GM12878 (cell line): ENCODE measurements around the gene YPEL3. TPM values are rescaled to one million over a fixed set of nuclear protein-coding genes. Genes with fewer than 3 reads are reported as not detected.

ENCODE experiments used
- BHLHE40 ChIP-seq, 2 experiments: fragments of 450-650 bp in 1 of 2; IDR thresholded peaks; 2 replicates each; pipeline ENCODE4 v1.6.1; 2011 to 2017; ENCODE audit warnings: low read depth in 2 of 2, borderline replicate concordance in 1 of 2, improper control_type of control experiment in 1 of 2, low read length in 1 of 2, mild to moderate bottlenecking in 1 of 2
- FOXK2 ChIP-seq: fragments of 450-650 bp; IDR thresholded peaks from 2 replicates; pipeline ENCODE4 v1.6.1; 2017; ENCODE audit warnings: mild to moderate bottlenecking, moderate library complexity
- HSF1 ChIP-seq: fragments of 150-350 bp; IDR thresholded peaks from 2 replicates; pipeline ENCODE4 v1.6.1; 2014; ENCODE audit warnings: mild to moderate bottlenecking, low read depth, low read length
- IRF4 ChIP-seq: IDR thresholded peaks from 2 replicates; pipeline ENCODE4 v1.6.1; 2011; ENCODE audit warnings: low read depth, low read length
- MYB ChIP-seq: fragments of 150-350 bp; IDR thresholded peaks from 2 replicates; pipeline ENCODE4 v1.6.1; 2014; ENCODE audit warnings: mild to moderate bottlenecking, low read depth, low read length, borderline replicate concordance
- NR2C2 ChIP-seq: IDR thresholded peaks from 2 replicates; pipeline ENCODE4 v1.6.1; 2011; ENCODE audit warnings: borderline replicate concordance, low read depth; ENCODE audit not compliant: control insufficient read depth, insufficient read length
- TBL1XR1 ChIP-seq: IDR thresholded peaks from 2 replicates; pipeline ENCODE4 v1.6.1; 2012; ENCODE audit warnings: low read depth, low read length, improper control_type of control experiment
- ZBTB40 ChIP-seq: fragments of 450-650 bp; IDR thresholded peaks from 2 replicates; pipeline ENCODE4 v1.6.1; 2016; ENCODE audit warnings: mild to moderate bottlenecking, moderate library complexity, borderline replicate concordance
- polyA plus RNA-seq, 11 experiments: library from polyadenylated mRNA; depleted of rRNA in 4 of 11; unstranded in 6 of 11; stranded (reverse) in 5 of 11; fragments of >200 nt; fragmentation: Nextera tagmentation in 4 of 11; fragmentation: Illumina TruSeq in 1 of 11; extraction: Ambion mirVana in 4 of 11; extraction: Trizol in 1 of 11; gene quantifications; 1 replicate in 1 of 11; 2 replicates in 10 of 11; pipeline versions ENCODE4 v1.2.1 to v1.2.3, GENCODE V29; 2011 to 2016; ENCODE audit warnings: inconsistent platforms in 2 of 11, missing spikeins in 2 of 11, low read depth in 1 of 11
- total RNA-seq, 4 experiments: library from RNA; depleted of rRNA in 3 of 4; stranded (reverse); fragments of >200 nt in 3 of 4; fragmentation: Illumina TruSeq in 1 of 4; extraction: Trizol in 1 of 4; gene quantifications; 2 replicates each; pipeline versions ENCODE4 v1.2.1 to v1.2.3, GENCODE V29; 2013 to 2021
- TF ChIP-seq, protein P1 (sequence below): fragments of 450-650 bp; IDR thresholded peaks from 2 replicates; pipeline ENCODE4 v1.6.1; 2017; ENCODE audit warnings: antibody characterized with exemption, mild to moderate bottlenecking, moderate library complexity
- TF ChIP-seq, protein P2 (sequence below): fragments of 450-650 bp; IDR thresholded peaks from 2 replicates; pipeline ENCODE4 v1.6.1; 2017; ENCODE audit warnings: mild to moderate bottlenecking, low read depth, inconsistent platforms; ENCODE audit not compliant: poor library complexity, severe bottlenecking
- TF ChIP-seq, protein P3 (sequence below): fragments of 450-650 bp; formaldehyde crosslinking; IDR thresholded peaks from 2 replicates; pipeline ENCODE4 v1.4.0; 2022; ENCODE audit warnings: mild to moderate bottlenecking, moderate library complexity

YPEL3 gene
- total and polyA plus RNA-seq, 10 of the 15 experiments (the other 5 are each of a cell fraction or from before 2014, with no cell fraction given), result 1.3 to 22.0 (median 12.1) TPM

DNA sequence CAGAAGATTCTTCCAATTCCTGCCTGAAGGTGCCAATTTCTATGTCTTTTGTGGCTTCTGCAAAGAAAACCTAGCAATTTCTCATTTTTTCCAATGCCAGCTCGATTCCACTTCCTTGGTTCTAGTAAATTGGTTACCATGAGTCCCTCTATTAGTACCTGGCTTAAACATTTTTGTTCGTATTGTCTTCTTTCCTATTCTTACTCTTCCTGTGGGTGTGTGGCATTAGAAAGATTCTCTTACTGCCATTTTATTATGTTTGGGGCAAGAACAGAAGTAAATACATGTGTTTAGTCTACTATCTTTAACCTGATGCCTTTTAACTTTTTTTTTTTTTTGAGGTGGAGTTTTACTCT is 47.3 kb upstream of the YPEL3 start (continued):
- TF ChIP-seq, protein P1, sequence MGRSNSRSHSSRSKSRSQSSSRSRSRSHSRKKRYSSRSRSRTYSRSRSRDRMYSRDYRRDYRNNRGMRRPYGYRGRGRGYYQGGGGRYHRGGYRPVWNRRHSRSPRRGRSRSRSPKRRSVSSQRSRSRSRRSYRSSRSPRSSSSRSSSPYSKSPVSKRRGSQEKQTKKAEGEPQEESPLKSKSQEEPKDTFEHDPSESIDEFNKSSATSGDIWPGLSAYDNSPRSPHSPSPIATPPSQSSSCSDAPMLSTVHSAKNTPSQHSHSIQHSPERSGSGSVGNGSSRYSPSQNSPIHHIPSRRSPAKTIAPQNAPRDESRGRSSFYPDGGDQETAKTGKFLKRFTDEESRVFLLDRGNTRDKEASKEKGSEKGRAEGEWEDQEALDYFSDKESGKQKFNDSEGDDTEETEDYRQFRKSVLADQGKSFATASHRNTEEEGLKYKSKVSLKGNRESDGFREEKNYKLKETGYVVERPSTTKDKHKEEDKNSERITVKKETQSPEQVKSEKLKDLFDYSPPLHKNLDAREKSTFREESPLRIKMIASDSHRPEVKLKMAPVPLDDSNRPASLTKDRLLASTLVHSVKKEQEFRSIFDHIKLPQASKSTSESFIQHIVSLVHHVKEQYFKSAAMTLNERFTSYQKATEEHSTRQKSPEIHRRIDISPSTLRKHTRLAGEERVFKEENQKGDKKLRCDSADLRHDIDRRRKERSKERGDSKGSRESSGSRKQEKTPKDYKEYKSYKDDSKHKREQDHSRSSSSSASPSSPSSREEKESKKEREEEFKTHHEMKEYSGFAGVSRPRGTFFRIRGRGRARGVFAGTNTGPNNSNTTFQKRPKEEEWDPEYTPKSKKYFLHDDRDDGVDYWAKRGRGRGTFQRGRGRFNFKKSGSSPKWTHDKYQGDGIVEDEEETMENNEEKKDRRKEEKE, result no peak
- TF ChIP-seq, protein P2, sequence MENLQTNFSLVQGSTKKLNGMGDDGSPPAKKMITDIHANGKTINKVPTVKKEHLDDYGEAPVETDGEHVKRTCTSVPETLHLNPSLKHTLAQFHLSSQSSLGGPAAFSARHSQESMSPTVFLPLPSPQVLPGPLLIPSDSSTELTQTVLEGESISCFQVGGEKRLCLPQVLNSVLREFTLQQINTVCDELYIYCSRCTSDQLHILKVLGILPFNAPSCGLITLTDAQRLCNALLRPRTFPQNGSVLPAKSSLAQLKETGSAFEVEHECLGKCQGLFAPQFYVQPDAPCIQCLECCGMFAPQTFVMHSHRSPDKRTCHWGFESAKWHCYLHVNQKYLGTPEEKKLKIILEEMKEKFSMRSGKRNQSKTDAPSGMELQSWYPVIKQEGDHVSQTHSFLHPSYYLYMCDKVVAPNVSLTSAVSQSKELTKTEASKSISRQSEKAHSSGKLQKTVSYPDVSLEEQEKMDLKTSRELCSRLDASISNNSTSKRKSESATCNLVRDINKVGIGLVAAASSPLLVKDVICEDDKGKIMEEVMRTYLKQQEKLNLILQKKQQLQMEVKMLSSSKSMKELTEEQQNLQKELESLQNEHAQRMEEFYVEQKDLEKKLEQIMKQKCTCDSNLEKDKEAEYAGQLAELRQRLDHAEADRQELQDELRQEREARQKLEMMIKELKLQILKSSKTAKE, result no peak
- TF ChIP-seq ZBTB40, result no peak
- TF ChIP-seq HSF1, result no peak
- TF ChIP-seq MYB, result no peak
- no peak for TF ChIP-seq NR2C2
- TF ChIP-seq TBL1XR1, result no peak
- no peak for TF ChIP-seq IRF4
- TF ChIP-seq, protein P3, sequence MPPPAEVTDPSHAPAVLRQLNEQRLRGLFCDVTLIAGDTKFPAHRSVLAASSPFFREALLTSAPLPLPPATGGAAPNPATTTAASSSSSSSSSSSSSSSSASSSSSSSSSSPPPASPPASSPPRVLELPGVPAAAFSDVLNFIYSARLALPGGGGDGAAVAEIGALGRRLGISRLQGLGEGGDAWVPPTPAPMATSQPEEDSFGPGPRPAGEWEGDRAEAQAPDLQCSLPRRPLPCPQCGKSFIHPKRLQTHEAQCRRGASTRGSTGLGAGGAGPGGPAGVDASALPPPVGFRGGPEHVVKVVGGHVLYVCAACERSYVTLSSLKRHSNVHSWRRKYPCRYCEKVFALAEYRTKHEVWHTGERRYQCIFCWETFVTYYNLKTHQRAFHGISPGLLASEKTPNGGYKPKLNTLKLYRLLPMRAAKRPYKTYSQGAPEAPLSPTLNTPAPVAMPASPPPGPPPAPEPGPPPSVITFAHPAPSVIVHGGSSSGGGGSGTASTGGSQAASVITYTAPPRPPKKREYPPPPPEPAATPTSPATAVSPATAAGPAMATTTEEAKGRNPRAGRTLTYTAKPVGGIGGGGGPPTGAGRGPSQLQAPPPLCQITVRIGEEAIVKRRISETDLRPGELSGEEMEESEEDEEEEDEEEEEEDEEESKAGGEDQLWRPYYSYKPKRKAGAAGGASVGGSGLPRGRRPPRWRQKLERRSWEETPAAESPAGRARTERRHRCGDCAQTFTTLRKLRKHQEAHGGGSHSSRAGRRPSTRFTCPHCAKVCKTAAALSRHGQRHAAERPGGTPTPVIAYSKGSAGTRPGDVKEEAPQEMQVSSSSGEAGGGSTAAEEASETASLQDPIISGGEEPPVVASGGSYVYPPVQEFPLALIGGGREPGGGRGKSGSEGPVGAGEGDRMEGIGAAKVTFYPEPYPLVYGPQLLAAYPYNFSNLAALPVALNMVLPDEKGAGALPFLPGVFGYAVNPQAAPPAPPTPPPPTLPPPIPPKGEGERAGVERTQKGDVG, result no peak
- TF ChIP-seq FOXK2, result no peak
- no peak for TF ChIP-seq BHLHE40 (IDR thresholded peaks at IDR 0.05; ENCODE audit: borderline replicate concordance in 1 of 2, low read depth in 2 of 2, low read length in 1 of 2)
